H9 (cell line): ENCODE data around the gene RBFOX2. TPM values are rescaled to one million over a fixed set of nuclear protein-coding genes. Genes with fewer than 3 reads are reported as not detected.

Experiments
- DNase-seq: peaks from one replicate; pipeline ENCODE4 v3.0.0-alpha.2; 2017
- H2AFZ ChIP-seq: one replicate; pipeline ENCODE4 v1.6.1; 2013; ENCODE audit warnings: mild to moderate bottlenecking, low read length, control low read depth, moderate library complexity
- H2AK5ac ChIP-seq: 2 replicates; pipeline ENCODE4 v1.6.1; 2013; ENCODE audit warnings: low read length, control low read depth, mixed read lengths; ENCODE audit not compliant: insufficient read length
- H2BK120ac ChIP-seq: one replicate; pipeline ENCODE4 v1.6.1; 2013; ENCODE audit warnings: low read depth, mild to moderate bottlenecking, low read length, control low read depth, inconsistent platforms; ENCODE audit not compliant: poor library complexity, severe bottlenecking
- H2BK12ac ChIP-seq: 2 replicates; pipeline ENCODE4 v1.6.1; 2013; ENCODE audit warnings: low read length, control low read depth, mixed read lengths, low read depth; ENCODE audit not compliant: insufficient read length
- H2BK15ac ChIP-seq: 2 replicates; pipeline ENCODE4 v1.6.1; 2013; ENCODE audit warnings: low read depth, low read length, control low read depth
- H2BK20ac ChIP-seq: one replicate; pipeline ENCODE4 v1.6.1; 2013; ENCODE audit warnings: low read depth, mild to moderate bottlenecking, low read length, control low read depth, inconsistent platforms; ENCODE audit not compliant: poor library complexity, severe bottlenecking
- H2BK5ac ChIP-seq: 2 replicates; pipeline ENCODE4 v1.6.1; 2013; ENCODE audit warnings: low read length, control low read depth, mixed read lengths; ENCODE audit not compliant: insufficient read length
- H3K14ac ChIP-seq: 2 replicates; pipeline ENCODE4 v1.6.1; 2013; ENCODE audit warnings: low read length, control low read depth; ENCODE audit not compliant: insufficient read depth
- H3K18ac ChIP-seq: 2 replicates; pipeline ENCODE4 v1.6.1; 2013; ENCODE audit warnings: low read depth, mild to moderate bottlenecking, mixed read lengths, low read length, control low read depth; ENCODE audit not compliant: insufficient read length
- H3K23ac ChIP-seq: 2 replicates; pipeline ENCODE4 v1.6.1; 2013; ENCODE audit warnings: low read length, control low read depth, mixed read lengths, low read depth; ENCODE audit not compliant: insufficient read length
- H3K23me2 ChIP-seq: 2 replicates; pipeline ENCODE4 v1.6.1; 2013; ENCODE audit warnings: low read depth, mild to moderate bottlenecking, mixed read lengths, low read length, control low read depth; ENCODE audit not compliant: insufficient read length, poor library complexity, severe bottlenecking
- H3K27ac ChIP-seq: 2 replicates; pipeline ENCODE4 v1.5.1; 2013; ENCODE audit warnings: low read length, control low read depth, mixed read lengths, low read depth; ENCODE audit not compliant: insufficient read length
- H3K27me3 ChIP-seq: 2 replicates; pipeline ENCODE4 v1.6.1; 2013; ENCODE audit warnings: low read length, control low read depth, inconsistent platforms; ENCODE audit not compliant: insufficient read depth
- H3K4ac ChIP-seq: 2 replicates; pipeline ENCODE4 v1.6.1; 2013; ENCODE audit warnings: low read depth, mild to moderate bottlenecking, control low read depth, inconsistent platforms, low read length, moderate library complexity
- H3K4me1 ChIP-seq: 2 replicates; pipeline ENCODE4 v1.6.1; 2013; ENCODE audit warnings: low read length, control low read depth, inconsistent platforms; ENCODE audit not compliant: insufficient read depth
- H3K4me2 ChIP-seq: 2 replicates; pipeline ENCODE4 v1.6.1; 2013; ENCODE audit warnings: low read length, control low read depth, mixed read lengths; ENCODE audit not compliant: insufficient read length, insufficient read depth
- H3K56ac ChIP-seq: 2 replicates; pipeline ENCODE4 v1.6.1; 2013; ENCODE audit warnings: low read depth, mild to moderate bottlenecking, mixed read lengths, low read length, control low read depth; ENCODE audit not compliant: insufficient read length
- H3K79me1 ChIP-seq: 2 replicates; pipeline ENCODE4 v1.6.1; 2013; ENCODE audit warnings: low read depth, mild to moderate bottlenecking, moderate library complexity, low read length, control low read depth, inconsistent platforms; ENCODE audit not compliant: insufficient read depth, poor library complexity, severe bottlenecking
- H3K79me2 ChIP-seq: 2 replicates; pipeline ENCODE4 v1.6.1; 2013; ENCODE audit warnings: low read length, control low read depth, inconsistent platforms; ENCODE audit not compliant: insufficient read depth
- H3K9ac ChIP-seq: 2 replicates; pipeline ENCODE4 v1.6.1; 2013; ENCODE audit warnings: low read length, control low read depth, mixed read lengths; ENCODE audit not compliant: insufficient read length; ENCODE audit errors: extremely low read depth
- H3K9me3 ChIP-seq: one replicate; pipeline ENCODE4 v1.6.1; 2013; ENCODE audit warnings: low read depth, low read length, inconsistent platforms; ENCODE audit not compliant: control insufficient read depth
- H3T11ph ChIP-seq: one replicate; pipeline ENCODE4 v1.6.1; 2013; ENCODE audit warnings: mild to moderate bottlenecking, low read length, control low read depth, inconsistent platforms
- H4K20me1 ChIP-seq: one replicate; pipeline ENCODE4 v1.6.1; 2013; ENCODE audit not compliant: control insufficient read depth, insufficient read length, insufficient read depth
- H4K5ac ChIP-seq: 2 replicates; pipeline ENCODE4 v1.6.1; 2013; ENCODE audit warnings: low read depth, mild to moderate bottlenecking, mixed read lengths, low read length, control low read depth; ENCODE audit not compliant: insufficient read length
- H4K8ac ChIP-seq: replicated peaks from 2 replicates; pipeline ENCODE4 v1.6.1; 2013; ENCODE audit warnings: low read length, control low read depth, mixed read lengths, low read depth; ENCODE audit not compliant: insufficient read length
- H4K91ac ChIP-seq: 2 replicates; pipeline ENCODE4 v1.6.1; 2013; ENCODE audit warnings: low read depth, mild to moderate bottlenecking, moderate library complexity, mixed read lengths, low read length, control low read depth; ENCODE audit not compliant: insufficient read length
- H3K27ac Mint-ChIP-seq, 3 experiments: 2 replicates in 2 of 3; 3 replicates in 1 of 3; pipeline ENCODE4 v1.8.0; 2020 to 2021; ENCODE audit warnings: mixed read lengths in 3 of 3, mild to moderate bottlenecking in 1 of 3, moderate library complexity in 1 of 3
- H3K27me3 Mint-ChIP-seq: 2 replicates; pipeline ENCODE4 v1.8.0; 2021; ENCODE audit warnings: low read depth, mild to moderate bottlenecking, moderate library complexity, mixed read lengths
- H3K36me3 Mint-ChIP-seq, 3 experiments: 2 replicates in 2 of 3; 3 replicates in 1 of 3; pipeline ENCODE4 v1.8.0; 2020 to 2021; ENCODE audit warnings: low read depth in 3 of 3, mixed read lengths in 3 of 3; ENCODE audit not compliant: insufficient read depth in 1 of 3
- H3K4me1 Mint-ChIP-seq, 2 experiments: 2 replicates each; pipeline ENCODE4 v1.8.0; 2020; ENCODE audit warnings: mixed read lengths in 2 of 2
- H3K4me3 Mint-ChIP-seq, 2 experiments: 2 replicates in 1 of 2; 3 replicates in 1 of 2; pipeline ENCODE4 v1.8.0; 2020 to 2021; ENCODE audit warnings: mild to moderate bottlenecking in 2 of 2, mixed read lengths in 2 of 2, moderate library complexity in 1 of 2
- H3K9me3 Mint-ChIP-seq, 2 experiments: 2 replicates in 1 of 2; 3 replicates in 1 of 2; pipeline ENCODE4 v1.8.0; 2020; ENCODE audit warnings: mild to moderate bottlenecking in 2 of 2, mixed read lengths in 2 of 2, moderate library complexity in 1 of 2
- WGBS: extraction: QIAGEN DNeasy Blood & Tissue Kit; methylation state at CpG from one replicate; pipeline ENCODE4 v1.1.7; 2013; ENCODE audit warnings: missing lambda C conversion rate, low lambda C conversion rate, mixed read lengths; ENCODE audit not compliant: insufficient read length; ENCODE audit errors: extremely low coverage; 5-methylcytosine and 5-hydroxymethylcytosine counted together
- total RNA-seq: library from RNA; stranded (reverse); gene quantifications from 2 replicates; pipeline ENCODE4 v1.2.1, GENCODE V29; 2021
- TF ChIP-seq, protein P1 (sequence below): fragments of 200-600 bp; sonication (generic); conservative IDR thresholded peaks from 3 replicates; pipeline ENCODE4 v1.8.0; 2021; ENCODE audit warnings: antibody characterized with exemption, mild to moderate bottlenecking

RBFOX2 gene
- total RNA-seq, 1 experiment from 2014 or later: 84.7 TPM

DNA sequence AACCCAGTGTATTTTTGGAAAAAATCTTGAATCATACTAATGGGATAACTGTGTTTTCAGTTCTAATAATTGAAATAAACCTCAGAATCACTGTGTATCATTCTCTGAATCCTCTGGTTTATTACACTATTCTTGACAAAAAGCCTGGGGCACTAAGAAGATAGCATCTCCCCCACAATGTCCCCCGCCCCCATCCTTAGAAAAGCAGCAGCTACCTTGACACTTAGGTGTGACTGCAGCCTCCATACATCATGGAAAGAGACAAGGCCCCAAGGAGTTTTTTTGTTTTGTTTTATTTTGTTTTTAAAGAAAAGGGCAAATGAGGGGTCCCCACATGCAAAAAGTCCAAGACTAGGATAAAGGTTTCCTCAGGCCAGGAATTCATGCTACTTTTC is 186.1 kb downstream of the RBFOX2 start:
- no peak overlapping the region for H3K4me2 ChIP-seq
- no peaks in the 10 kb centered on the region; the same call in 1 of the 2 replicates for H3K79me2 ChIP-seq
- H3K27ac Mint-ChIP-seq: peak overlapping the region in 1 of 3 experiments; percentile 93; a peak in 1 of 7 replicates

More for the DNA sequence above, 186.1 kb downstream of the RBFOX2 start:
- H3K9me3 Mint-ChIP-seq: no peaks in the 10 kb centered on the region
- Histone ChIP-seq H2BK15ac (no peak overlapping the region), H2AK5ac (no peak overlapping the region), H4K8ac (no peak overlapping the region), H4K20me1 (no peaks in the 10 kb centered on the region), H3K9ac (no peak overlapping the region), H3K14ac (no peak overlapping the region), H3K4ac (no peak overlapping the region), H4K5ac (no peak overlapping the region), H3K27me3 (no peaks in the 10 kb centered on the region), H4K91ac (no peak overlapping the region), H2BK120ac (no peak overlapping the region), H2AFZ (no peak overlapping the region), H3K27ac (no peak overlapping the region), H3K23ac (no peak overlapping the region), H2BK12ac (no peak overlapping the region), H2BK20ac (no peak overlapping the region), H3K18ac (no peak overlapping the region), H3K56ac (no peak overlapping the region), H3K9me3 (no peaks in the 10 kb centered on the region), H2BK5ac (no peak overlapping the region), H3K23me2 (peaks cover 10% of the 10 kb centered on the region), H3T11ph (no peak overlapping the region), H3K79me1 (no peaks in the 10 kb centered on the region), H3K4me1 (no peaks in the 10 kb centered on the region; the same call in 1 of the 2 replicates)
- H3K4me1 Mint-ChIP-seq: peaks cover 37 to 42% of the 10 kb centered on the region in 2 experiments
- no peak overlapping the region for H3K4me3 Mint-ChIP-seq
- TF ChIP-seq, protein P1, sequence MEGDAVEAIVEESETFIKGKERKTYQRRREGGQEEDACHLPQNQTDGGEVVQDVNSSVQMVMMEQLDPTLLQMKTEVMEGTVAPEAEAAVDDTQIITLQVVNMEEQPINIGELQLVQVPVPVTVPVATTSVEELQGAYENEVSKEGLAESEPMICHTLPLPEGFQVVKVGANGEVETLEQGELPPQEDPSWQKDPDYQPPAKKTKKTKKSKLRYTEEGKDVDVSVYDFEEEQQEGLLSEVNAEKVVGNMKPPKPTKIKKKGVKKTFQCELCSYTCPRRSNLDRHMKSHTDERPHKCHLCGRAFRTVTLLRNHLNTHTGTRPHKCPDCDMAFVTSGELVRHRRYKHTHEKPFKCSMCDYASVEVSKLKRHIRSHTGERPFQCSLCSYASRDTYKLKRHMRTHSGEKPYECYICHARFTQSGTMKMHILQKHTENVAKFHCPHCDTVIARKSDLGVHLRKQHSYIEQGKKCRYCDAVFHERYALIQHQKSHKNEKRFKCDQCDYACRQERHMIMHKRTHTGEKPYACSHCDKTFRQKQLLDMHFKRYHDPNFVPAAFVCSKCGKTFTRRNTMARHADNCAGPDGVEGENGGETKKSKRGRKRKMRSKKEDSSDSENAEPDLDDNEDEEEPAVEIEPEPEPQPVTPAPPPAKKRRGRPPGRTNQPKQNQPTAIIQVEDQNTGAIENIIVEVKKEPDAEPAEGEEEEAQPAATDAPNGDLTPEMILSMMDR: no peak
- no CpG with 5 or more reads among the region's 1 CpG for WGBS
- no peak for DNase-seq
- no peaks in the 10 kb centered on the region for H3K36me3 Mint-ChIP-seq
- H3K27me3 Mint-ChIP-seq: no peaks in the 10 kb centered on the region
